ENCODE data around the gene NT5M.
A peak's percentile ranks its signal among the peaks of the same experiment; 100 is the strongest.

The NT5M gene

DNA sequence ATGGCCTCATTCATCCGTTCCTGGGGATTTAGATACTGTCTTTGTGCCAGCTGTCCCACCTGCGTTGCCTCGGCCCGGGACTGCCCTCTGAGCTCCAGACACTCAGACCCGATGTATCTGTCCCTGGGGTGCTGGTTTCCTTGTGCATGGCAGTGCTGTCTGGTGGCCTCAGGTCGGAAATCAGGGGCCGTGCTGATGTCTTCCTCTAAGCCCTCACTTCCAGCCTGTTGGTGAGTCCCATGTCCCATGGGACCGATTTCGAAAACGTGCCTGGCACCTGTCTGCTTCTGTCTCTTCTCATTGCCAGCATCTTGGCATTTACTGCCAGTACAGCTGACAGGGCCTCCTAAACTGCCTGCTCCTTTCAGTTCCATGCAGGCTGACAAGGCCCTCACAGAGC lies 22.1 kb downstream of the NT5M start:
- H3K4me3 ChIP-seq = no peak overlapping the region
- DNase-seq (ENCODE audit: low spot score) = no peak
- H3K27ac ChIP-seq = no peak overlapping the region
- TF ChIP-seq, protein P1, sequence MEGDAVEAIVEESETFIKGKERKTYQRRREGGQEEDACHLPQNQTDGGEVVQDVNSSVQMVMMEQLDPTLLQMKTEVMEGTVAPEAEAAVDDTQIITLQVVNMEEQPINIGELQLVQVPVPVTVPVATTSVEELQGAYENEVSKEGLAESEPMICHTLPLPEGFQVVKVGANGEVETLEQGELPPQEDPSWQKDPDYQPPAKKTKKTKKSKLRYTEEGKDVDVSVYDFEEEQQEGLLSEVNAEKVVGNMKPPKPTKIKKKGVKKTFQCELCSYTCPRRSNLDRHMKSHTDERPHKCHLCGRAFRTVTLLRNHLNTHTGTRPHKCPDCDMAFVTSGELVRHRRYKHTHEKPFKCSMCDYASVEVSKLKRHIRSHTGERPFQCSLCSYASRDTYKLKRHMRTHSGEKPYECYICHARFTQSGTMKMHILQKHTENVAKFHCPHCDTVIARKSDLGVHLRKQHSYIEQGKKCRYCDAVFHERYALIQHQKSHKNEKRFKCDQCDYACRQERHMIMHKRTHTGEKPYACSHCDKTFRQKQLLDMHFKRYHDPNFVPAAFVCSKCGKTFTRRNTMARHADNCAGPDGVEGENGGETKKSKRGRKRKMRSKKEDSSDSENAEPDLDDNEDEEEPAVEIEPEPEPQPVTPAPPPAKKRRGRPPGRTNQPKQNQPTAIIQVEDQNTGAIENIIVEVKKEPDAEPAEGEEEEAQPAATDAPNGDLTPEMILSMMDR (IDR thresholded peaks at IDR 0.05) = no peak

DNA sequence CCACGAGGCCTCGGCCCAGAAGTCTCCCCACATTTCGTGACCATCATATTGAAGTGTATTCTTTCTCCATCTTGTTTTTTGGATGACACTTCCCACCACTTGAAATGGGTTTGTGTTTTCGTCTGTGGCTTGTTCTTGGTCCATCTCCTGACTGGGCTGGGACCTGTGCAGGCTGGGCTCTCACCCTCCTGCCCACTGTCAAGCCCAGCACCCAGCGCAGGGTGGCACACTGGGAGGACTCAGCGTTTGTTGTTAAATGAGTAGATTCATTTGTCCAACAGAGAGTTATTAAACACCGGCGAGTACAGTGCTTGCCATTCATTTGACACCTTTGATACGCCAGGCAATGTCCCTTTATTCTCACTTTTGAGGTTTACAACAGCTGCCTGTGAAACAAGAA lies 22.6 kb downstream of the NT5M start:
- DNase-seq (ENCODE audit: low spot score) = no peak
- TF ChIP-seq, protein P1 (IDR thresholded peaks at IDR 0.05) = no peak
- Histone ChIP-seq H3K4me3 (no peak overlapping the region), H3K27ac (no peak overlapping the region)

DNA sequence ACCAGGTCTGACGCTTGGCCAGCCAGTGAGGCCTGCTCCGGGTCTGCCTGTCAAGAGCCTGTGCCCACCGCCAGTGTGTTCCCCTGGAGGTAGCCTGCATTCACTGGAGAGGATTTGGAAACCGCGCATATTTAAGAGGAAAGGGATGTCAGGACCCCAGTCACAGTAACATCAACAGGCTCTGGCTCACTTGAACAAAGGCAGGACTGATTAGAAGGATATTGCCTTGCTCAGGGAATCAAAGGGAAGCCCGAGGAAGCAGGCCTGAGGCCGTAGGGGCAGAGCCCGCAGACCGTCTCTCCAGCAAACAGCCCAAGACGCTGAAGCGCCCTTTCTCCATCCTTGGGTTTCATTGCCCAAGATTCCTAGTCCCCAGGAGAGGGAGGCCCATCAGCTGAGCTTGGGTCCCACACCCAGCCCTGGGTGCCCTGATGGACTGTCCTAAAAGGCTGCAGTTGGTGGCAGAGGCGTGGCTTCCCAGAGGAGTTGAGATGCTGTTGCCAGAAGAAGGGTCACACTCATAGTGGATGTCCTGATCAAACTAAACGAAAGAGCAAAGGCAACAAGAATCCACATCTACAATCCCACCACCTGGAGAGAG lies 23.2 kb downstream of the NT5M start:
- TF ChIP-seq, protein P1 (IDR thresholded peaks at IDR 0.05) = no peak
- H3K4me3 ChIP-seq = no peak overlapping the region
- no peak for DNase-seq (ENCODE audit: low spot score)
- no peak overlapping the region for H3K27ac ChIP-seq

DNA sequence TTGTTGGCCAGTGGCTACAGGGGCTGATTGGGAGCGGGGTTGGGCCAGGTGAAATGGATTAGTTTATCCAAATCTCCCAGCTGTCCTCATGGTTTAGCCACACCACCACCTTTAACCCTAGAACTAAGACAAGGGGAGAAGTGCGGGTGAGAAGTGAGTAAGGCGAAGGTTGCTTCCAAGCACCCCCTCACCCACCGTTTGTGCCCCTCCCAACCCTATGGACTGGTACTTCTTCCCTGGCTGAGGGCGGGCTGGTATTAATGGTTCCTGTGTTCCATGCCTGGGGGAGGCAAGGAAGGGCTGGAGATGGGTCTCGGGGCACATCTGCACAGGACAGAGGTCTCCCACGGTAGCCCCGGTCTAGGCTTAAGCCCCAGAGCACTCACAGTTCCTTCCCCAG lies 25.1 kb downstream of the NT5M start:
- TF ChIP-seq, protein P1 (IDR thresholded peaks at IDR 0.05) = no peak
- no peak for DNase-seq (ENCODE audit: low spot score)
- H3K27ac ChIP-seq = no peak overlapping the region

DNA sequence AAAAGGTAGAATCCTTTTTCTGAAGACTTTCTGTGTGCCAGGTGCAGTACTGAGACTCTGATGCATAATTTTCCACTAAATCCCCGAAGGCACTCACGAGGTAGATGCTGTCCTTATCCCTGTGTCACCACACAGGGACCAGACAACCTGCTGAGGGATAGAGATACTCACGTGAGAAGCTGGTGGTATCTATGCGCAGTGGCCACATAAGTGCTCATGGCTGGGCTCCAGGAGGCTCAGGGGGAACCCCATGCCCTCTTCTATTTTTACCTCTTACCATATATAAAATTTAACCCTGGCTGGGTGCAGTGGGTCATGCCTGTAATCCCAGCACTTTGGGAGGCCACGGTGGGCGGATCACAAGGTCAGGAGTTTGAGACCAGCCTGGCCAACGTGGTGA lies 38.3 kb downstream of the NT5M start:
- Histone ChIP-seq H3K27ac (no peak overlapping the region), H3K4me3 (no peak overlapping the region)
- peak; percentile 14 for DNase-seq (ENCODE audit: low spot score)
- TF ChIP-seq, protein P1 (IDR thresholded peaks at IDR 0.05) = no peak

More for the DNA sequence above, 25.1 kb downstream of the NT5M start:
- no peak overlapping the region for H3K4me3 ChIP-seq

DNA sequence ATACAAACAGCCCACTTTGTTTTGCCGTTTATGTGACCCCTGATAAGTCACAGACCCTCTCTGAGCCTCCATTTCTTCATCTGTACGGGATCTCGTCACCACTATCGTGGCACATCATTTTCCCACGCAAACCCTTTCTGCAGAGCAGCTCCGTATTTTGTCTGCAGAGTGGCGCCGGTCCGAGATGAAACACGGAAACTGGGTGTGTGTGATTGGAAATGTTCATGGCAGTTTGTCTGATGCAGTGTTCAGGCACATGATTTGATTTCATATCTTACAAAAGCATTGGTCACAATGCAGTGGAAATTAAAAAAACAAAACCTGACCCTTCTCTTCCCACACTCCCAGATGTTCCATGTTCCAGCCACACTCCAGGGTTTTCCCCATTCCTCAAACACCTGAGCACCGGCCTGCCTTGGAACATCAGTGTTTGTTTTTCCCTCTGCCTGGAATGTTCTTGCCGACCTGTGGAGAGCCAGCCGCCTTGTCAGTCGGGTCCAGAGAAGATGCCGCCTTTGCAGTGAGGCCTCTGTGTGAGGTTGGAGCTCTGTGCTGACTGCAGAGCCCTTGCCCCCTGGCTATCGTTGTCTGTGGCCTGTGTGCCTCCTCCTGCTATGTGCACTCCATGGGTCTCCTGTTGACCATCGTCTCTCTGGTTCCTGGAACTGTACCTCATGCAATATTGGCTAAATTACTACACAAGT lies 39.2 kb downstream of the NT5M start:
- no peak overlapping the region for H3K27ac ChIP-seq
- peak; percentile 26 for DNase-seq (ENCODE audit: low spot score)
- TF ChIP-seq, protein P1 (IDR thresholded peaks at IDR 0.05) = no peak
- H3K4me3 ChIP-seq = no peak overlapping the region

DNA sequence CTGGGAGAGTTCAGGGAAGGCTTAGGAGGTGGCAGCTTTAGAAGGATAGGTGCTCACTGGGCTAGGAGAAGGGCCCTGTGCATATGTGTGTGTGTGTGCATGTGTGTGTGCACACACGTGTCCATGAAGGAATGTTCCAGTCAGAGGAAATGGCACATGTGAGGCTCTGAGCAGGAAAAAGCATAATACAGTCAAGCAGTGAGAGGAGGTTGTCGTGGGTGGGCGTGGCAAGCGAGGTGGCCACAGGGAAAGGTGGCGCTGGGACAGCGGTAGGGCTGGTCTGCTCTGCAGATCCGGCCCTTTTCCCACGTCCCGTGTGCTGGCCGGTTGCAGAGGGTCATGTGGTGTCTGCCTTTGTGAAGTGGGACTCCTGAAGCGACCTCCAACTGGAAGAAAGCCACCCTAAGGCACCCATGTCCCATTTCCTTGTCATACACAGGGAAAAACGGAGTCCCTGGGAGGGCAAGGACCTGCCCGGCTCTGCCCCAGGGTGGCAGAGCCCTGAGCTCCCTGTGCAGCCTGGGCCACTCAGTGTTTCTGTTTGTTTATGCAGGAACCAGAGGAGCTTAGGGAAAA lies 40.1 kb downstream of the NT5M start:
- TF ChIP-seq, protein P1 (IDR thresholded peaks at IDR 0.05) = no peak
- no peak overlapping the region for H3K27ac ChIP-seq
- DNase-seq (ENCODE audit: low spot score) = peak; percentile 41
- no peak overlapping the region for H3K4me3 ChIP-seq

Measured in coronary artery (tissue), 2 donors.